H1 (cell line): ENCODE measurements around the gene PRKAA1.
"Not testable (repeated sequence)": the region's sequence is repeated elsewhere in the genome, so short reads cannot be mapped to it uniquely, and the experiment has no call there.

Experiments used
- CEBPB ChIP-seq: IDR thresholded peaks from 2 replicates; pipeline ENCODE4 v1.6.1; 2012; ENCODE audit warnings: low read depth, low read length
- CHD2 ChIP-seq: IDR thresholded peaks from 2 replicates; pipeline ENCODE4 v1.6.1; 2012; ENCODE audit warnings: low read length, improper control_type of control experiment
- CTCF ChIP-seq, 3 experiments: IDR thresholded peaks; 1 replicate in 2 of 3; 2 replicates in 1 of 3; pipeline versions ENCODE4 v1.5.1 to v1.6.1; 2011; ENCODE audit warnings: low read length in 3 of 3, mild to moderate bottlenecking in 3 of 3, inconsistent platforms in 2 of 3, low read depth in 1 of 3, moderate library complexity in 1 of 3; ENCODE audit not compliant: insufficient read depth in 1 of 3; ENCODE audit errors: control extremely low read depth in 1 of 3
- GABPA ChIP-seq: IDR thresholded peaks from 2 replicates; pipeline ENCODE4 v1.6.1; 2011; ENCODE audit warnings: mild to moderate bottlenecking, low read length, moderate library complexity, borderline replicate concordance; ENCODE audit not compliant: insufficient read depth
- JUND ChIP-seq: IDR thresholded peaks from 2 replicates; pipeline ENCODE4 v1.6.1; 2011; ENCODE audit warnings: mild to moderate bottlenecking, improper control_type of control experiment, low read length
- MAFK ChIP-seq: IDR thresholded peaks from 2 replicates; pipeline ENCODE4 v1.6.1; 2012; ENCODE audit warnings: low read depth, mild to moderate bottlenecking, improper control_type of control experiment, low read length
- NRF1 ChIP-seq: IDR thresholded peaks from 2 replicates; pipeline ENCODE4 v1.6.1; 2011; ENCODE audit warnings: mild to moderate bottlenecking, low read depth, low read length, improper control_type of control experiment
- RBBP5 ChIP-seq: IDR thresholded peaks from 2 replicates; pipeline ENCODE4 v1.7.1; 2012; ENCODE audit warnings: low read depth, mild to moderate bottlenecking, inconsistent platforms, low read length, moderate library complexity, borderline replicate concordance
- RXRA ChIP-seq: IDR thresholded peaks from 2 replicates; pipeline ENCODE4 v1.6.1; 2011; ENCODE audit warnings: low read depth, mild to moderate bottlenecking, low read length, moderate library complexity; ENCODE audit not compliant: insufficient read depth
- TF ChIP-seq, protein P1 (sequence below): IDR thresholded peaks from 2 replicates; pipeline ENCODE4 v1.6.1; 2012; ENCODE audit warnings: low read length, inconsistent platforms

GRCh38 chr5:40792691-40793090 lies 5.5 kb downstream of the PRKAA1 start:
- TF ChIP-seq JUND; CTCF (IDR thresholded peaks at IDR 0.05; ENCODE audit: control extremely low read depth in 1 of 3, insufficient read depth in 1 of 3, low read depth in 1 of 3, low read length in 3 of 3); CEBPB; CHD2; NRF1; RBBP5; RXRA; MAFK; GABPA: not testable (repeated sequence)
- TF ChIP-seq, protein P1, sequence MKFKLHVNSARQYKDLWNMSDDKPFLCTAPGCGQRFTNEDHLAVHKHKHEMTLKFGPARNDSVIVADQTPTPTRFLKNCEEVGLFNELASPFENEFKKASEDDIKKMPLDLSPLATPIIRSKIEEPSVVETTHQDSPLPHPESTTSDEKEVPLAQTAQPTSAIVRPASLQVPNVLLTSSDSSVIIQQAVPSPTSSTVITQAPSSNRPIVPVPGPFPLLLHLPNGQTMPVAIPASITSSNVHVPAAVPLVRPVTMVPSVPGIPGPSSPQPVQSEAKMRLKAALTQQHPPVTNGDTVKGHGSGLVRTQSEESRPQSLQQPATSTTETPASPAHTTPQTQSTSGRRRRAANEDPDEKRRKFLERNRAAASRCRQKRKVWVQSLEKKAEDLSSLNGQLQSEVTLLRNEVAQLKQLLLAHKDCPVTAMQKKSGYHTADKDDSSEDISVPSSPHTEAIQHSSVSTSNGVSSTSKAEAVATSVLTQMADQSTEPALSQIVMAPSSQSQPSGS = not testable (repeated sequence)
